ENCODE results near the gene HOXB8. TPM values are rescaled to one million over a fixed set of nuclear protein-coding genes. Genes with fewer than 3 reads are reported as not detected.

Gene HOXB8
- total and polyA plus RNA-seq, 2 experiments from 2014 or later: not detected

- no peaks in the 10 kb centered on the region for H3K9me2 ChIP-seq (ENCODE audit: insufficient read depth)
- Mint-ChIP-seq H3K27me3 (ENCODE audit: insufficient read depth, low read depth, poor library complexity) (peaks cover 99% of the 10 kb centered on the region), H3K4me1 (peaks cover 26% of the 10 kb centered on the region), H3K27ac (no peak within 1 kb of the TSS), H3K9me3 (peaks cover 3% of the 10 kb centered on the region; the same call in 2 of the 3 replicates), H3K4me3 (peak within 1 kb of the TSS; percentile 66), H3K36me3 (ENCODE audit: low read depth) (no peaks in the 10 kb centered on the region; the same call in 2 of the 3 replicates)
- peak within 1 kb of the TSS; percentile 63; the same call in 1 of the 2 replicates for H2AFZ ChIP-seq
- DNase-seq (ENCODE audit: low spot score) (peak; percentile 60), ATAC-seq (peak; percentile 24)
- H3K4me3 ChIP-seq: peak within 1 kb of the TSS; percentile 51
- peaks cover 100% of the 10 kb centered on the region for H3K27me3 ChIP-seq (ENCODE audit: insufficient read depth)
- peak; percentile 64 for TF ChIP-seq EZH2phosphoT487 (IDR thresholded peaks at IDR 0.05; ENCODE audit: unreplicated experiment)
- TF ChIP-seq EZH2 (IDR thresholded peaks at IDR 0.05; ENCODE audit: low read depth, unreplicated experiment): peak; percentile 95
- no peak for TF ChIP-seq NANOG (IDR thresholded peaks at IDR 0.05; ENCODE audit: borderline replicate concordance)
- TF ChIP-seq ZNF114 (CRISPR knock-in tag; IDR thresholded peaks at IDR 0.05): no peak
- H3K36me3 ChIP-seq (ENCODE audit: insufficient read depth): no peaks in the 10 kb centered on the region; the same call in 1 of the 2 replicates
- peaks cover 54% of the 10 kb centered on the region for H4K20me1 ChIP-seq (replicated peaks; ENCODE audit: insufficient read depth)
- H3K27ac ChIP-seq (ENCODE audit: low read depth): no peak within 1 kb of the TSS
- H3K79me2 ChIP-seq (replicated peaks; ENCODE audit: insufficient read depth): no peaks in the 10 kb centered on the region
- H3F3A ChIP-seq (replicated peaks; ENCODE audit: low read depth): peaks cover 46% of the 10 kb centered on the region
- H3K4me1 ChIP-seq (ENCODE audit: insufficient read depth): peaks cover 41% of the 10 kb centered on the region; the same call in 1 of the 2 replicates
- H3K4me2 ChIP-seq: peak within 1 kb of the TSS; percentile 84
These were observed 4.5 kb downstream of the HOXB8 start, which contains the start of gene HOXB7 for GRCh38 chr17:48610282-48611211. Gene HOXB7, minus strand, starts transcription at chr17:48611017. Its CDS starts 99 bp downstream, at chr17:48610918.

GRCh38 chr17:48609759-48610281 lies 5.3 kb downstream of the HOXB8 start:
- Histone ChIP-seq H3K36me3 (ENCODE audit: insufficient read depth) (no peaks in the 10 kb centered on the region; the same call in 1 of the 2 replicates), H4K20me1 (replicated peaks; ENCODE audit: insufficient read depth) (peaks cover 56% of the 10 kb centered on the region), H3K27me3 (ENCODE audit: insufficient read depth) (peaks cover 100% of the 10 kb centered on the region), H3F3A (replicated peaks; ENCODE audit: low read depth) (peaks cover 45% of the 10 kb centered on the region), H3K4me2 (peak overlapping the region; percentile 84), H3K4me1 (ENCODE audit: insufficient read depth) (peaks cover 44% of the 10 kb centered on the region; the same call in 1 of the 2 replicates), H2AFZ (no peak overlapping the region; the same call in 1 of the 2 replicates), H3K27ac (ENCODE audit: low read depth) (no peak overlapping the region), H3K79me2 (replicated peaks; ENCODE audit: insufficient read depth) (no peaks in the 10 kb centered on the region), H3K4me3 (peak overlapping the region; percentile 51), H3K9me2 (ENCODE audit: insufficient read depth) (no peaks in the 10 kb centered on the region)
- no peak overlapping the region for H3K27ac Mint-ChIP-seq
- peaks cover 29% of the 10 kb centered on the region for H3K4me1 Mint-ChIP-seq
- DNase-seq (ENCODE audit: low spot score) (peak; percentile 59), ATAC-seq (peak; percentile 8)
- no peaks in the 10 kb centered on the region; the same call in 1 of the 3 replicates for H3K9me3 Mint-ChIP-seq
- H3K36me3 Mint-ChIP-seq (ENCODE audit: low read depth): no peaks in the 10 kb centered on the region; the same call in 2 of the 3 replicates
- no peak overlapping the region; the same call in 2 of the 3 replicates for H3K4me3 Mint-ChIP-seq
- TF ChIP-seq ETS1 (IDR thresholded peaks at IDR 0.05) (no peak), EZH2 (IDR thresholded peaks at IDR 0.05; ENCODE audit: low read depth, unreplicated experiment) (peak; percentile 90)
- H3K27me3 Mint-ChIP-seq (ENCODE audit: insufficient read depth, low read depth, poor library complexity): peaks cover 99% of the 10 kb centered on the region

GRCh38 chr17:48609033-48609432 lies 6.1 kb downstream of the HOXB8 start:
- Mint-ChIP-seq H3K36me3 (ENCODE audit: low read depth) (no peaks in the 10 kb centered on the region; the same call in 2 of the 3 replicates), H3K27ac (no peak overlapping the region), H3K4me3 (no peak overlapping the region), H3K27me3 (ENCODE audit: insufficient read depth, low read depth, poor library complexity) (peaks cover 99% of the 10 kb centered on the region), H3K4me1 (peaks cover 29% of the 10 kb centered on the region), H3K9me3 (no peaks in the 10 kb centered on the region; the same call in 1 of the 3 replicates)
- H3K4me1 ChIP-seq (ENCODE audit: insufficient read depth): peaks cover 50% of the 10 kb centered on the region
- H3K36me3 ChIP-seq (ENCODE audit: insufficient read depth): no peaks in the 10 kb centered on the region; the same call in 1 of the 2 replicates
- no peaks in the 10 kb centered on the region for H3K79me2 ChIP-seq (replicated peaks; ENCODE audit: insufficient read depth)
- ATAC-seq: no peak
- no peak overlapping the region for H3K4me2 ChIP-seq
- peaks cover 63% of the 10 kb centered on the region for H4K20me1 ChIP-seq (replicated peaks; ENCODE audit: insufficient read depth)
- DNase-seq (ENCODE audit: low spot score): no peak
- H3K4me3 ChIP-seq: no peak overlapping the region
- no peaks in the 10 kb centered on the region for H3K9me2 ChIP-seq (ENCODE audit: insufficient read depth)
- H3K27ac ChIP-seq (ENCODE audit: low read depth): no peak overlapping the region
- H2AFZ ChIP-seq: no peak overlapping the region
- H3K27me3 ChIP-seq (ENCODE audit: insufficient read depth): peaks cover 100% of the 10 kb centered on the region
- peaks cover 53% of the 10 kb centered on the region for H3F3A ChIP-seq (replicated peaks; ENCODE audit: low read depth)
- TF ChIP-seq CTCF (conservative IDR thresholded peaks at IDR 0.05; ENCODE audit: low read depth in 2 of 2) (no peak), REST (IDR thresholded peaks at IDR 0.05; ENCODE audit: unreplicated experiment) (no peak), EZH2 (IDR thresholded peaks at IDR 0.05; ENCODE audit: low read depth, unreplicated experiment) (peak; percentile 37)
